Dermis microvascular lymphatic vessel endothelial cell (primary cell): Measurements from ENCODE around the gene CLDN22. TPM values are rescaled to one million over a fixed set of nuclear protein-coding genes. Genes with fewer than 3 reads are reported as not detected.
"Not testable (repeated sequence)": the region's sequence is repeated elsewhere in the genome, so short reads cannot be mapped to it uniquely, and the experiment has no call there.

Source experiments
- DNase-seq, 2 donors: peaks; one replicate each; pipeline versions ENCODE4 v3.0.0 to v3.0.0-alpha.2; 2010; ENCODE audit warnings: low read depth in 2 of 2
- total RNA-seq: library from RNA; depleted of rRNA; stranded (reverse); fragments of >200 nt; gene quantifications from 2 replicates; pipeline ENCODE4 v1.2.1, GENCODE V29; 2014

The CLDN22 gene
- total RNA-seq, 1 donor from 2014 or later, result not detected

- no peak for DNase-seq
Observed at GRCh38 chr4:183347566-183347965, 27.5 kb upstream of the CLDN22 start.

- no peak for DNase-seq
Observed at GRCh38 chr4:183347146-183347545, 27.1 kb upstream of the CLDN22 start.

- no peak for DNase-seq
Observed at GRCh38 chr4:183345261-183345660, 25.2 kb upstream of the CLDN22 start.

GRCh38 chr4:183344523-183345255 is 24.6 kb upstream of the CLDN22 start:
- DNase-seq, result no peak

- DNase-seq, result no peak
Observed at GRCh38 chr4:183343730-183344129, 23.7 kb upstream of the CLDN22 start.

GRCh38 chr4:183342541-183343533 is 22.8 kb upstream of the CLDN22 start:
- no peak for DNase-seq

- DNase-seq, result no peak
Observed at GRCh38 chr4:183337833-183338232, 17.8 kb upstream of the CLDN22 start.

- no peak for DNase-seq
Observed at GRCh38 chr4:183337349-183337748, 17.3 kb upstream of the CLDN22 start.

GRCh38 chr4:183335369-183335940 is 15.4 kb upstream of the CLDN22 start:
- DNase-seq, result peak; percentile 42 to 93

- DNase-seq, result peak; percentile 62 to 74
Observed at GRCh38 chr4:183333983-183334382, 13.9 kb upstream of the CLDN22 start.

GRCh38 chr4:183333202-183333601 is 13.1 kb upstream of the CLDN22 start:
- no peak for DNase-seq

- DNase-seq, result no peak
Observed at GRCh38 chr4:183332447-183332846, 12.4 kb upstream of the CLDN22 start.

- no peak for DNase-seq
Observed at GRCh38 chr4:183330841-183331240, 10.8 kb upstream of the CLDN22 start.

GRCh38 chr4:183329954-183330742 is 10.1 kb upstream of the CLDN22 start:
- no peak for DNase-seq

GRCh38 chr4:183329244-183329643 is 9.2 kb upstream of the CLDN22 start:
- DNase-seq, result no peak

- peak in 1 of 2 donors; percentile 33 for DNase-seq
Observed at GRCh38 chr4:183328832-183329231, 8.8 kb upstream of the CLDN22 start.

- DNase-seq, result no peak
Observed at GRCh38 chr4:183327827-183328226, 7.8 kb upstream of the CLDN22 start.

- no peak for DNase-seq
Observed at GRCh38 chr4:183326853-183327252, 6.8 kb upstream of the CLDN22 start.

- DNase-seq, result not testable (repeated sequence)
Observed at GRCh38 chr4:183326387-183326786, 6.3 kb upstream of the CLDN22 start.

- DNase-seq, result no peak
Observed at GRCh38 chr4:183324619-183325018, 4.5 kb upstream of the CLDN22 start.

GRCh38 chr4:183324056-183324455 is 4.0 kb upstream of the CLDN22 start:
- DNase-seq, result not testable (repeated sequence)
